Small intestine (tissue), 7 donors: ENCODE data around the gene UBL4A. TPM values are rescaled to one million over a fixed set of nuclear protein-coding genes. Genes with fewer than 3 reads are reported as not detected.
"Not testable (repeated sequence)": the region's sequence is repeated elsewhere in the genome, so short reads cannot be mapped to it uniquely, and the experiment has no call there.

Source experiments
- DNase-seq, 2 donors: peaks; one replicate each; pipeline versions ENCODE4 v3.0.0 to v3.0.0-alpha.2; 2013
- FAIRE-seq: peaks from 2 replicates; lab custom pipeline; 2012; peaks lifted over from hg19 to GRCh38; lab: Jason Lieb, UNC
- H3K27ac ChIP-seq, 3 donors: one replicate each; pipeline ENCODE4 v1.5.1; 2013; ENCODE audit warnings: low read length in 2 of 3, mild to moderate bottlenecking in 2 of 3, control low read depth in 1 of 3, inconsistent platforms in 1 of 3, low read depth in 1 of 3, moderate library complexity in 1 of 3
- H3K27me3 ChIP-seq, 3 donors: one replicate each; pipeline ENCODE4 v1.6.1; 2013; ENCODE audit warnings: low read length in 3 of 3, inconsistent platforms in 1 of 3; ENCODE audit not compliant: control insufficient read depth in 3 of 3, insufficient read depth in 3 of 3
- H3K36me3 ChIP-seq, 3 donors: one replicate each; pipeline ENCODE4 v1.6.1; 2013; ENCODE audit warnings: low read length in 3 of 3, inconsistent platforms in 1 of 3, low read depth in 1 of 3, mild to moderate bottlenecking in 1 of 3, moderate library complexity in 1 of 3; ENCODE audit not compliant: control insufficient read depth in 3 of 3, insufficient read depth in 2 of 3
- H3K4me1 ChIP-seq, 3 donors: one replicate each; pipeline ENCODE4 v1.6.1; 2013; ENCODE audit warnings: low read length in 2 of 3, inconsistent platforms in 1 of 3, low read depth in 1 of 3, mild to moderate bottlenecking in 1 of 3, moderate library complexity in 1 of 3; ENCODE audit not compliant: control insufficient read depth in 3 of 3, insufficient read depth in 2 of 3
- H3K4me3 ChIP-seq, 3 donors: one replicate each; pipeline ENCODE4 v1.5.1; 2013; ENCODE audit warnings: low read length in 3 of 3, control low read depth in 1 of 3, inconsistent platforms in 1 of 3, low read depth in 1 of 3, mild to moderate bottlenecking in 1 of 3, moderate library complexity in 1 of 3
- H3K9me3 ChIP-seq, 2 donors: one replicate each; pipeline ENCODE4 v1.6.1; 2013; ENCODE audit warnings: low read depth in 1 of 2, low read length in 1 of 2; ENCODE audit not compliant: control insufficient read depth in 2 of 2, insufficient read depth in 1 of 2
- WGBS, 3 donors: extraction: QIAGEN DNeasy Blood & Tissue Kit; methylation state at CpG; one replicate each; pipeline ENCODE4 v1.1.7; 2013; 5-methylcytosine and 5-hydroxymethylcytosine counted together
- polyA plus RNA-seq, 4 donors: library from polyadenylated mRNA; stranded (reverse) in 3 of 4; unstranded in 1 of 4; fragments of 200-250 nt in 3 of 4; fragments of 120-200 nt in 1 of 4; gene quantifications; one replicate each; pipeline versions ENCODE4 v1.2.1 to v1.2.3, GENCODE V29; 2013
- donor health status: healthy with polysubstance abuse.
- donor health status: control.
- donor health status: control.
- donor health status: Bipolar disorder and iron deficiency.
- donor health status: healthy.

The UBL4A gene
- polyA plus RNA-seq, 4 donors, result 23.8 to 32.3 (median 28.3) TPM

DNA sequence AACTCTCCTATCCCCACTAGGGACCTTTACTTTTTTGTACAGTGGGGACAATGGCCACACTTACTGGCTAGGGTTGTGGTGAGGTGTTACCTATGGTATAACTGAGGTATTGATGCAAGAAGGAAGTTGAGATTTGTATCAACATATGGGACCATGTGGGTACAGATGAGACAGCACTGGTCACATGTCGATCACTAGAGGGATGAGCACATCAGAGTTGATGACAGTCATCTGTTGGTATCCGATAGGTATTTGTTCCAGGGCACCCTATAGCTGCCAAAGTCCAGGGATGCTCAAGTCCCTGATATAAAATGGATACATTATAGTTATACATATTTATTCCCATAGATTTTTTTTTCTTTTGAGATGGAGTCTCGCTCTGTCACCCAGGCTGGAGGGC, 16.6 kb upstream of the UBL4A start:
- Histone ChIP-seq H3K4me3 (no peak overlapping the region), H3K4me1 (no peaks in the 10 kb centered on the region), H3K27ac (no peak overlapping the region), H3K27me3 (no peaks in the 10 kb centered on the region), H3K36me3 (peaks cover 0 to 28% (median 2%) of the 10 kb centered on the region in 3 donors), H3K9me3 (no peaks in the 10 kb centered on the region)
- DNase-seq, result no peak
- WGBS, 3 donors, result 71 to 83% (median 83%) methylated on average over 3 of the region's 3 CpGs
- FAIRE-seq, result no peak

GRCh38 chrX:154502098-154502497, 15.7 kb upstream of the UBL4A start:
- Histone ChIP-seq H3K4me1 (no peaks in the 10 kb centered on the region), H3K9me3 (no peaks in the 10 kb centered on the region), H3K27me3 (no peaks in the 10 kb centered on the region), H3K4me3 (no peak overlapping the region), H3K36me3 (peaks cover 0 to 19% (median 0%) of the 10 kb centered on the region in 3 donors), H3K27ac (no peak overlapping the region)
- DNase-seq (no peak), FAIRE-seq (no peak)
- WGBS, 3 donors, result 81 to 87% (median 83%) methylated on average over 8 of the region's 8 CpGs

DNA sequence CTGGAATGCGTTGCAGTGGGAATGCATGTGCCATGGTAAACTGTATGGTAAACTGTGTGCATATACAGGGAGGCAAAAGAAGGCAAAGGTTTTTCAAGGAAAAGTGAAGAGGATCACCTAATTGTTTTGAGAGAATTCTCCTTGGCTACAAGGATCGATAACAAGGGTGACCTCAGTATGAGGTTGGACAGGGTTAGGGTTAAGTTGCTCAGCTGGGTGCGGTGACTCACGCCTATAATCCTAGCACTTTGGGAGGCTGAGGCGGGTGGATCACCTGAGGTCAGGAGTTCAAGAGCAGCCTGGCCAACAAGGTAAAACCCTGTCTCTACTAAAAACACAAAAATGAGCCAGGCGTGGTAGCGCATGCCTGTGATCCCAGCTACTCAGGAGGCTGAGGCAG, 15.0 kb upstream of the UBL4A start:
- DNase-seq, H3K9me3 ChIP-seq, H3K4me3 ChIP-seq, H3K4me1 ChIP-seq, FAIRE-seq, H3K27me3 ChIP-seq, H3K27ac ChIP-seq: not testable (repeated sequence)
- H3K36me3 ChIP-seq, result peaks cover 0 to 13% (median 0%) of the 10 kb centered on the region in 3 donors
- WGBS, 3 donors, result 71 to 91% (median 76%) methylated on average over 7 of the region's 7 CpGs

GRCh38 chrX:154496591-154497137, 10.2 kb upstream of the UBL4A start:
- not testable (repeated sequence) for H3K4me1 ChIP-seq, H3K4me3 ChIP-seq, DNase-seq, H3K27me3 ChIP-seq, H3K36me3 ChIP-seq, H3K9me3 ChIP-seq, H3K27ac ChIP-seq, FAIRE-seq
- 66 to 91% (median 78%) methylated on average over 4 of the region's 4 CpGs for WGBS, 3 donors

DNA sequence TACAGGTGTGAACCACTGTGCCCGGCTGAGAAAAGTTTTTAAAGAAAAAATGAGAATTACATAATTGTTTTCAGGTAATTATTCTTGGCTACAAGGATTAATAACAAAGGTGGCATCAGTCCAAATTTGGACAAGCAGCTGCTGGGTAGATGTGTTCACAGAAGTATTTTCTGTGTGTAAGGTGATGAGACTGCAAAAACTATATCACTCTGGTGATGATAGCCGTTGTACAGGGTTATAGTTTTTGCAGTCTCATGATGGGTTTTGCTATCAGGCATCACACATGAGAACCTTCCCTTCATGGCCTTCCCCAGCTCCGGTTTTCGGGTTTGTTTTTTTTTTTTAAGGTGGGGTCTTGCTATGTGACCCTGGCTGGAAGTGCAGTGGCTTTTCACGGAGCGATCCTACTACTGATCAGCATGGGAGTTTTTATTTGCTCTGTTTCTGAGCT, 9.1 kb upstream of the UBL4A start:
- H3K4me1 ChIP-seq, result no peaks in the 10 kb centered on the region
- no peak for DNase-seq

GRCh38 chrX:154494715-154495114, 8.3 kb upstream of the UBL4A start:
- Histone ChIP-seq H3K27me3 (no peaks in the 10 kb centered on the region), H3K4me1 (no peaks in the 10 kb centered on the region), H3K27ac (no peak overlapping the region), H3K9me3 (no peaks in the 10 kb centered on the region), H3K4me3 (no peak overlapping the region), H3K36me3 (no peaks in the 10 kb centered on the region)
- DNase-seq, result no peak
- 71 to 92% (median 85%) methylated on average over 3 of the region's 3 CpGs for WGBS, 3 donors
- no peak for FAIRE-seq

More for the DNA sequence above, 9.1 kb upstream of the UBL4A start:
- no peaks in the 10 kb centered on the region for H3K27me3 ChIP-seq
- no peak overlapping the region for H3K4me3 ChIP-seq
- H3K27ac ChIP-seq, result no peak overlapping the region
- FAIRE-seq, result no peak
- no peaks in the 10 kb centered on the region for H3K9me3 ChIP-seq
- WGBS, 3 donors, result 73 to 83% (median 79%) methylated on average over 6 of the region's 6 CpGs
- H3K36me3 ChIP-seq, result no peaks in the 10 kb centered on the region

GRCh38 chrX:154490414-154491083, 4.1 kb upstream of the UBL4A start, which contains the start of gene SLC10A3:
Gene SLC10A3, minus strand, starts transcription at chrX:154490629. Its CDS starts 1,689 bp downstream, at chrX:154488940.
- no peak for FAIRE-seq
- WGBS, 3 donors, result 1 to 37% (median 7%) methylated on average over 14 to 71 of the region's 71 CpGs
- H3K27ac ChIP-seq, result peak within 1 kb of the TSS; percentile 84 to 99 (median 99)

GRCh38 chrX:154490021-154490413, 3.6 kb upstream of the UBL4A start:
- H3K9me3 ChIP-seq, result no peaks in the 10 kb centered on the region
- peak in 1 of 2 donors; percentile 19 for DNase-seq
- peak overlapping the region; percentile 80 to 92 (median 81) for H3K27ac ChIP-seq
- peaks cover 0 to 22% (median 0%) of the 10 kb centered on the region in 3 donors for H3K36me3 ChIP-seq
- no peak for FAIRE-seq
- peak overlapping the region; percentile 41 to 67 (median 64) for H3K4me3 ChIP-seq
- 0 to 42% (median 18%) methylated on average over 5 to 19 of the region's 19 CpGs for WGBS, 3 donors
- peaks cover 0 to 13% (median 0%) of the 10 kb centered on the region in 3 donors for H3K4me1 ChIP-seq
- no peaks in the 10 kb centered on the region for H3K27me3 ChIP-seq

More at GRCh38 chrX:154490414-154491083, 4.1 kb upstream of the UBL4A start, which contains the start of gene SLC10A3:
- H3K9me3 ChIP-seq, result no peaks in the 10 kb centered on the region
- peaks cover 0 to 8% (median 0%) of the 10 kb centered on the region in 3 donors for H3K4me1 ChIP-seq
- H3K36me3 ChIP-seq, result peaks cover 0 to 17% (median 0%) of the 10 kb centered on the region in 3 donors
- DNase-seq, result peak; percentile 90 to 94
- H3K27me3 ChIP-seq, result no peaks in the 10 kb centered on the region
- H3K4me3 ChIP-seq, result peak within 1 kb of the TSS; percentile 41 to 86 (median 64)
